ENCODE data around the gene SP5.
"Not testable (repeated sequence)": the region's sequence is repeated elsewhere in the genome, so short reads cannot be mapped to it uniquely, and the experiment has no call there.

Gene SP5

GRCh38 chr2:170742896-170743529 lies 27.9 kb downstream of the SP5 start:
- H3K4me3 ChIP-seq (ENCODE audit: low read length): no peak overlapping the region
- H3K4me1 ChIP-seq (ENCODE audit: insufficient read depth, low read length): no peaks in the 10 kb centered on the region
- H3K27me3 ChIP-seq (ENCODE audit: insufficient read depth, low read length): no peaks in the 10 kb centered on the region
- no peaks in the 10 kb centered on the region for H3K36me3 ChIP-seq (ENCODE audit: insufficient read depth, low read depth, low read length)
- H3K9ac ChIP-seq (ENCODE audit: low read depth, low read length): no peak overlapping the region
- no peaks in the 10 kb centered on the region for H3K9me3 ChIP-seq (ENCODE audit: insufficient read depth, low read depth, low read length)
- H3K27ac ChIP-seq (ENCODE audit: low read length): no peak overlapping the region

- Histone ChIP-seq H3K4me3 (ENCODE audit: low read length) (no peak overlapping the region), H3K9ac (ENCODE audit: low read depth, low read length) (no peak overlapping the region), H3K9me3 (ENCODE audit: insufficient read depth, low read depth, low read length) (no peaks in the 10 kb centered on the region), H3K27ac (ENCODE audit: low read length) (no peak overlapping the region), H3K27me3 (ENCODE audit: insufficient read depth, low read length) (no peaks in the 10 kb centered on the region), H3K36me3 (ENCODE audit: insufficient read depth, low read depth, low read length) (no peaks in the 10 kb centered on the region), H3K4me1 (ENCODE audit: insufficient read depth, low read length) (no peaks in the 10 kb centered on the region)
Measured at GRCh38 chr2:170743530-170744239, 28.5 kb downstream of the SP5 start.

GRCh38 chr2:170744248-170745002 lies 29.3 kb downstream of the SP5 start:
- no peak overlapping the region for H3K9ac ChIP-seq (ENCODE audit: low read depth, low read length)
- H3K4me3 ChIP-seq (ENCODE audit: low read length): no peak overlapping the region
- H3K4me1 ChIP-seq (ENCODE audit: insufficient read depth, low read length): no peaks in the 10 kb centered on the region
- H3K27ac ChIP-seq (ENCODE audit: low read length): no peak overlapping the region
- no peaks in the 10 kb centered on the region for H3K9me3 ChIP-seq (ENCODE audit: insufficient read depth, low read depth, low read length)
- H3K36me3 ChIP-seq (ENCODE audit: insufficient read depth, low read depth, low read length): no peaks in the 10 kb centered on the region
- no peaks in the 10 kb centered on the region for H3K27me3 ChIP-seq (ENCODE audit: insufficient read depth, low read length)

- Histone ChIP-seq H3K27ac (ENCODE audit: low read length) (no peak overlapping the region), H3K4me3 (ENCODE audit: low read length) (no peak overlapping the region)
Measured at GRCh38 chr2:170745305-170745704, 30.2 kb downstream of the SP5 start.

GRCh38 chr2:170747921-170748320 lies 32.8 kb downstream of the SP5 start:
- no peaks in the 10 kb centered on the region for H3K9me3 ChIP-seq (ENCODE audit: insufficient read depth, low read depth, low read length)
- no peak overlapping the region for H3K27ac ChIP-seq (ENCODE audit: low read length)
- H3K27me3 ChIP-seq (ENCODE audit: insufficient read depth, low read length): no peaks in the 10 kb centered on the region
- no peaks in the 10 kb centered on the region for H3K4me1 ChIP-seq (ENCODE audit: insufficient read depth, low read length)
- H3K9ac ChIP-seq (ENCODE audit: low read depth, low read length): no peak overlapping the region
- no peak overlapping the region for H3K4me3 ChIP-seq (ENCODE audit: low read length)
- H3K36me3 ChIP-seq (ENCODE audit: insufficient read depth, low read depth, low read length): no peaks in the 10 kb centered on the region

More at GRCh38 chr2:170745305-170745704, 30.2 kb downstream of the SP5 start:
- H3K4me1 ChIP-seq (ENCODE audit: insufficient read depth, low read length): no peaks in the 10 kb centered on the region
- no peak overlapping the region for H3K9ac ChIP-seq (ENCODE audit: low read depth, low read length)
- H3K27me3 ChIP-seq (ENCODE audit: insufficient read depth, low read length): no peaks in the 10 kb centered on the region
- H3K36me3 ChIP-seq (ENCODE audit: insufficient read depth, low read depth, low read length): no peaks in the 10 kb centered on the region
- no peaks in the 10 kb centered on the region for H3K9me3 ChIP-seq (ENCODE audit: insufficient read depth, low read depth, low read length)

- not testable (repeated sequence) for H3K9me3 ChIP-seq (ENCODE audit: insufficient read depth, low read depth, low read length); H3K27ac ChIP-seq (ENCODE audit: low read length); H3K4me3 ChIP-seq (ENCODE audit: low read length); H3K9ac ChIP-seq (ENCODE audit: low read depth, low read length); H3K4me1 ChIP-seq (ENCODE audit: insufficient read depth, low read length); H3K27me3 ChIP-seq (ENCODE audit: insufficient read depth, low read length); H3K36me3 ChIP-seq (ENCODE audit: insufficient read depth, low read depth, low read length)
Measured at GRCh38 chr2:170751555-170751954, 36.4 kb downstream of the SP5 start.

GRCh38 chr2:170761572-170761971 lies 46.4 kb downstream of the SP5 start:
- Histone ChIP-seq H3K9me3 (ENCODE audit: insufficient read depth, low read depth, low read length) (no peaks in the 10 kb centered on the region), H3K27me3 (ENCODE audit: insufficient read depth, low read length) (no peaks in the 10 kb centered on the region), H3K36me3 (ENCODE audit: insufficient read depth, low read depth, low read length) (no peaks in the 10 kb centered on the region), H3K27ac (ENCODE audit: low read length) (no peak overlapping the region), H3K4me1 (ENCODE audit: insufficient read depth, low read length) (peaks cover 8% of the 10 kb centered on the region; the same call in 1 of the 2 replicates), H3K4me3 (ENCODE audit: low read length) (no peak overlapping the region), H3K9ac (ENCODE audit: low read depth, low read length) (no peak overlapping the region)

GRCh38 chr2:170762760-170763159 lies 47.6 kb downstream of the SP5 start:
- Histone ChIP-seq H3K4me3 (ENCODE audit: low read length) (no peak overlapping the region), H3K9ac (ENCODE audit: low read depth, low read length) (no peak overlapping the region), H3K4me1 (ENCODE audit: insufficient read depth, low read length) (peaks cover 12% of the 10 kb centered on the region; the same call in 1 of the 2 replicates), H3K27me3 (ENCODE audit: insufficient read depth, low read length) (no peaks in the 10 kb centered on the region), H3K9me3 (ENCODE audit: insufficient read depth, low read depth, low read length) (no peaks in the 10 kb centered on the region), H3K36me3 (ENCODE audit: insufficient read depth, low read depth, low read length) (no peaks in the 10 kb centered on the region), H3K27ac (ENCODE audit: low read length) (no peak overlapping the region)

GRCh38 chr2:170763232-170763631 lies 48.1 kb downstream of the SP5 start:
- Histone ChIP-seq H3K9ac (ENCODE audit: low read depth, low read length) (no peak overlapping the region), H3K27me3 (ENCODE audit: insufficient read depth, low read length) (no peaks in the 10 kb centered on the region), H3K36me3 (ENCODE audit: insufficient read depth, low read depth, low read length) (no peaks in the 10 kb centered on the region), H3K27ac (ENCODE audit: low read length) (no peak overlapping the region), H3K4me1 (ENCODE audit: insufficient read depth, low read length) (peaks cover 12% of the 10 kb centered on the region; the same call in 1 of the 2 replicates), H3K4me3 (ENCODE audit: low read length) (no peak overlapping the region), H3K9me3 (ENCODE audit: insufficient read depth, low read depth, low read length) (no peaks in the 10 kb centered on the region)

GRCh38 chr2:170764880-170765261 lies 49.7 kb downstream of the SP5 start:
- H3K27me3 ChIP-seq (ENCODE audit: insufficient read depth, low read length): no peaks in the 10 kb centered on the region
- H3K4me1 ChIP-seq (ENCODE audit: insufficient read depth, low read length): peaks cover 15% of the 10 kb centered on the region; the same call in 1 of the 2 replicates
- H3K27ac ChIP-seq (ENCODE audit: low read length): peak overlapping the region; percentile 28
- peak overlapping the region; percentile 18; the same call in 1 of the 2 replicates for H3K9ac ChIP-seq (ENCODE audit: low read depth, low read length)
- no peaks in the 10 kb centered on the region for H3K36me3 ChIP-seq (ENCODE audit: insufficient read depth, low read depth, low read length)
- H3K9me3 ChIP-seq (ENCODE audit: insufficient read depth, low read depth, low read length): no peaks in the 10 kb centered on the region
- no peak overlapping the region; the same call in 1 of the 2 replicates for H3K4me3 ChIP-seq (ENCODE audit: low read length)

GRCh38 chr2:170766693-170767092 lies 51.6 kb downstream of the SP5 start:
- Histone ChIP-seq H3K4me1 (ENCODE audit: insufficient read depth, low read length) (peaks cover 18% of the 10 kb centered on the region; the same call in 1 of the 2 replicates), H3K27me3 (ENCODE audit: insufficient read depth, low read length) (peaks cover 5% of the 10 kb centered on the region; the same call in 1 of the 2 replicates), H3K36me3 (ENCODE audit: insufficient read depth, low read depth, low read length) (no peaks in the 10 kb centered on the region), H3K9ac (ENCODE audit: low read depth, low read length) (no peak overlapping the region; the same call in 1 of the 2 replicates), H3K4me3 (ENCODE audit: low read length) (no peak overlapping the region), H3K9me3 (ENCODE audit: insufficient read depth, low read depth, low read length) (no peaks in the 10 kb centered on the region), H3K27ac (ENCODE audit: low read length) (no peak overlapping the region)

Data from iPS-20b (cell line).